Keratinocyte (primary cell): Measurements from ENCODE around the gene NELL1.

ENCODE experiments used
- CTCF ChIP-seq, 3 experiments: IDR thresholded peaks in 1 of 3; conservative IDR thresholded peaks in 1 of 3; optimal IDR thresholded peaks in 1 of 3; 2 replicates in 2 of 3; 3 replicates in 1 of 3; pipeline versions ENCODE3 to v1.5.1; 2011; ENCODE audit warnings: low read length in 3 of 3, mild to moderate bottlenecking in 3 of 3, moderate library complexity in 2 of 3, control low read depth in 1 of 3, inconsistent platforms in 1 of 3; ENCODE audit not compliant: insufficient read depth in 2 of 3; ENCODE audit errors: extremely low read depth in 1 of 3
- EZH2 ChIP-seq: IDR thresholded peaks from one replicate; pipeline ENCODE4 v1.6.1; 2012; ENCODE audit warnings: inconsistent platforms, mild to moderate bottlenecking, low read length, moderate library complexity

- TF ChIP-seq EZH2 (no peak), CTCF (optimal IDR thresholded peaks at IDR 0.05 in 1 of 3, IDR thresholded peaks at IDR 0.05 in 1 of 3, conservative IDR thresholded peaks at IDR 0.05 in 1 of 3; ENCODE audit: extremely low read depth in 1 of 3, insufficient read depth in 2 of 3, low read length in 3 of 3) (no peak)
Measured at GRCh38 chr11:21350613-21351012, 681.2 kb downstream of the NELL1 start.
